ENCODE results near the gene MSN.

GRCh38 chrX:65687367-65687766 is 19.9 kb downstream of the MSN start:
- TF ChIP-seq EZH2 (IDR thresholded peaks at IDR 0.05), result no peak
- no peak for TF ChIP-seq POLR2AphosphoS5 (IDR thresholded peaks at IDR 0.05; ENCODE audit: borderline replicate concordance, low read depth, low read length)
- no peak for TF ChIP-seq FOXP2 (optimal IDR thresholded peaks at IDR 0.05; ENCODE audit: control extremely low read depth, extremely low read length, insufficient read depth)
